T47D (cell line): Measurements from ENCODE around the gene GREM2.

Experiments used
- DNase-seq, 2 experiments: peaks; one replicate each; pipeline versions ENCODE4 v3.0.0 to v3.0.0-alpha.2; 2011 to 2012; ENCODE audit warnings: low read depth in 1 of 2, low spot score in 1 of 2
- JUND ChIP-seq: IDR thresholded peaks from 2 replicates; pipeline ENCODE4 v1.6.1; 2012; ENCODE audit warnings: low read depth
- in situ Hi-C: cut with HindIII; loops from 2 replicates; pipeline ENCODE4 v1.10.0; 2016; ENCODE audit warnings: low sequenced_read_pairs, low pct_unique_long_range_greater_than_20kb

The GREM2 gene

DNA sequence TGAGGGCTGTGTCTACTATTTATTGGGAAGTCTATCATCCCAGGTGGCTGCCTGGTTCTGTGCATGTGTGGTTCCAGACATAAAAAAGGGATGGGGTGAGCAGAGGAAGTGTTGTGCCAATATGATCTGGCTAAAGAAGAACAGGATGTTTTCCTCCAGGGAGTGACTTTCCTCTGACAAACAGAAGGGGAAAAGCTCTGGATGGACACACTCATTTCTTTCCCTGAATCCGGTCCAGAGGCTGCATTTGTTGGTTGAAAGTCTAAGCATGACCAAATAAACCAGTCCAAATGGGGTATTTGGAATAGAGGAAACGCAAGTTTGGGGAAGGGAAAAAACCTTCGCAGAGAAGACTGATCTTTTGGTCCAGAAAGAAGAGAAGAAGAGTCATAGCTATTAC, 12.7 kb downstream of the GREM2 start:
- in situ Hi-C loops, result no loop called here
- no peak for DNase-seq
- no peak for TF ChIP-seq JUND

GRCh38 chr1:240598216-240599001, 13.5 kb downstream of the GREM2 start:
- no peak for DNase-seq
- TF ChIP-seq JUND, result no peak
- in situ Hi-C loops, result no loop called here

DNA sequence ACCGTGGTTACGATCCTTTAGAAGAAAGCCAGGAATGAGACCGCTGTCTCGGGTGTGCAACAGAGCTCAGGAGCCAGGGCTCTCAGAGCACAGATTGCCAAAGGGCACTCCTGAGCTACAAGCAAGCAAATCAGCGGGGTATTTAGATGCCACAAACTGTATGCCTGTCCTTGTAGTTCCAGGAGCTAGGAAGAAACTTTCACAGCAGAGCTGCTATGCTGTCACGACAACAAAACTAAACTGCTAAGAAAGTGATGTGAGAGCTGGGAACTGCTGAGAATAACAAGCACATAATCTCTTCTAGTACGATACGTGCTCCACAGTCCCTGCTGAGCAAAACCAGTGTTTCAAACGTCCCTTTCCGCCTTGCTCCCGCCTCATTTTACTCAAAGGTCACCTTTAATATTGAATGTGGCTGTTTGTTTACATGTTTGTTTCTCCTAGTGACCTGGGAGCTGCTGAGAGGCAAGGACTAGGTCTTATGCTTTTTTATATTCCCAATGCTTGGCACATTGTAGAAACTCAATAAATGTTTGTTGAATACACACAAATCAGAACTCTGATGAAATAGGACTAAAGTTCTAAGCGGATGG, 14.7 kb downstream of the GREM2 start:
- in situ Hi-C loops, result no loop called here
- TF ChIP-seq JUND, result no peak

GRCh38 chr1:240595476-240595875, 16.5 kb downstream of the GREM2 start:
- no peak for TF ChIP-seq JUND
- in situ Hi-C loops, result no loop called here
- no peak for DNase-seq

More for the DNA sequence above, 14.7 kb downstream of the GREM2 start:
- peak in 1 of 2 experiments; percentile 49 for DNase-seq

DNA sequence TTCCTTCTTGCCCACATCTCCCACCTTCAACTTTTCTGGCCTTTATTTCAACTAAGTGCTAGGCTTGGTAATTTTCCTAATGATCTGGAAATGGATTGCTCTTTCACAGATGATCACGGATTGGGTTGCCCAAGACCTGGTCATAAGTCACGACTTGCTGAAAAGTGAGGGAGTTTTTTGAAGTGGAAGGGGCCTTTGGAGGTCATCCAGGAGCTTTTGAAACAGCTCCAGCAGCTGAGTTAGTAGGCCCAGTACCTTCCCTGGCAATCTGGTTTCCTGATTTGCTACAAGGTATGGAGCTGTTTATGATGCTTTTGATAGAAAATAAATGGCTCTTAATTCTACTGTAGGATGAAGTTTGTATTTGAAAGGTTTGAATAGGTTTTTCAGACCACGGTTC, 20.4 kb downstream of the GREM2 start:
- DNase-seq, result no peak
- in situ Hi-C loops, result no loop called here
- no peak for TF ChIP-seq JUND

DNA sequence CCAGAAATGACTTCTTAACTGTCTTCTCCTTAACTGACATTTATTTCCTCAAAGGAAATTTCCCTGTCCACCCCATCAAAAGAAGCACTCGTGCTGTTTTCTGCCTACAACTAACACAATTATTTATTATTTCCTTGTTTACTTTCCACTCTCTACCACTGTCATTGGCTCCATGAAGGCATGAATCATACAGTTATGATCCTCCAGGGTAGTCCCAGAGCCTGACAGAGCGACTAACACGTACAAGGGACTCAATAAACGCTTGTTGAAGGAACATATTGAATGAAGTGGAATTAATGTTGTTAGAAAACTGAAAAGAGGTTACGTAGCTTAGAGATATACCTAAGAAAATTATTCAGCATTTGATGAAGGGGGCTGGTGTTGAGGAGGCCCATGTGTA, 20.9 kb downstream of the GREM2 start:
- in situ Hi-C loops, result no loop called here
- TF ChIP-seq JUND, result no peak
- DNase-seq, result no peak

GRCh38 chr1:240589585-240590110, 22.3 kb downstream of the GREM2 start:
- in situ Hi-C loops, result no loop called here
- no peak for TF ChIP-seq JUND
- no peak for DNase-seq

DNA sequence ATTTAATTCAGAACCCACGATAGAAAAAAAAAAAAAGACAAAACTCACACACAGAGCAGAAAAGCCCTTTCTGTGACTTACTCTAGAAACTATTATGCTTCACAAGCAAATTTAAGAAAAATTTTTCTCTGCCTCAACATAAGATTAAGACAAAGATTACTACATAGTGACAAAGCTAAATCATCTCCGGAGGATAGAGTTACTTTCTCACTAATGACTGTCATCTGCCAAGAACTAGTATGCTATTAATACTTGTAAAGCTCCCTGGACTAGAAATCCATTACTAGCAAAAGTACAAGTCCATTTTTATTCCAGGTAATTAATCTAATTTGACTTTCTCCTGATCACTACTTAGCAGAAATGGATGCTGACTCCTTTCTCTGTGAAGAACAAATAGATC, 25.9 kb downstream of the GREM2 start:
- in situ Hi-C loops, result no loop called here
- no peak for TF ChIP-seq JUND
- no peak for DNase-seq

DNA sequence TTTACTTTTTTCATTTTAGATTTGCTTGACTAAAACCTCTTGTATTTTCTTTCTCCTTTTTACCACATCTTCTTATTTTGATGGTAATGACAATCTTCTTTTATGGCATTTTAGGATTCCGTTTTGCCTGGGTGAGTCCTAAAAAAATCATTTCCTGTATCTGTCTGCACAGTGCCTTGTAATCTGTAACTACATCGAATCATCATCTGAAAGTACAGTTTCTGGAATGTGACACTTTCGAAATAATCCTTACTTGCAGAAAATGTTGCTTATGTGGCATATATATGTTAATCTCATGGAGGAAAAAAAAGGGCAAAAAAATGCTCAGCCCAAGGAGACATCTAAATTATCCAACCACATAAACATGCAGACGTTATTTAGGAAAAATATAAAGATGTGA, 29.0 kb downstream of the GREM2 start:
- no peak for TF ChIP-seq JUND
- DNase-seq, result no peak
- in situ Hi-C loops, result no loop called here

DNA sequence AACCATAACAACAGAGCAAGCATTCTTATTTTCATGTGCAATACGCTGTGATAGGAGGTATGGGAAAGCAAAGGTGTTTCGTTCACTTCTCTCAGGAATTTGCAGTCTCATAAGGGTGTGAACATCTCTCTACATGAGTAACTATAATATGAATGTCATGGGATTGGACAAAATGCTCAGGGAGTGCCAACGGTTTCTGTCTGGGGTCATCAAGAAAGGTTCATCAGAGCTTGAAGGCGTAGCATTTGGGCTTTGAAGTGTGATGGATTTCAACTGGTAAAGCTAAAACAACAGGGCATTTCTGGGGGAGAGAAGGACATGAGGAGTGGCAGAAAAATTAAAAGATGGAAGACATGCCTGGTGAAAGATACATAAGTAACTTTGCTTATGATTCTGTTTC, 32.4 kb downstream of the GREM2 start:
- no peak for DNase-seq
- in situ Hi-C loops, result no loop called here
- TF ChIP-seq JUND, result no peak

GRCh38 chr1:240577095-240577494, 34.9 kb downstream of the GREM2 start:
- TF ChIP-seq JUND, result no peak
- DNase-seq, result no peak
- in situ Hi-C loops, result no loop called here

DNA sequence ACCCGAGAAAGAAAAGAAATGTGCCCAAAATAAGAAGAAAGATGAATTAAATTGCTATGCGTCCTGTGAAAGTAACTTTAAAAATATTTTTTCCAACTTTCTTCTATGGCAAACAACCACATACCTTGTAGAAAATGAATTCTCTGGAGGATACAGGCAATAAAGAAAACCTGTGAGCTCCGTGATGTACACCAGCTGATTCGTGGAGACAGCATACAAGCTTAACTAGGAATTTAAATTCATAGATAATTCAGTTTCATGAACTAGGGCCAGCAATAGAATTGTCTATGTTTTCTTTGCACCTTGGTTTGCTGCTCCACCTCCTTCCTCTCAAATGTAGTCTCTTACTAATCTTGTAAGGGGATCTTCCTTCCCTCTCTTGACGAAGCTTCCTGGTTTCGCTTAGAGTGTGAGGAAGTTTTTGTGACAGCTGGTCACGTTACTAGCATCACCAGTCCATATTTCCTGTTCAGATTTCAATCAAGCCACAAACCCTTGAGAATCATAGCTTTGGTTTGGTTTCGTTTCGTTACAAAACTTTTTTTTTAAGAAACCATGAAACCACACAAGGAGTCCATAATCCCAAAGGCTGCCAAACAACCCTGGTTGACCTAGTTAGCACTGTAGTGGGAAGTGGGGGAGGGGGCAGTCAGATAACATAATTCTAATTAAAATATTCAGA, 35.8 kb downstream of the GREM2 start:
- in situ Hi-C loops, result no loop called here
- peak; percentile 49 to 92 for DNase-seq
- no peak for TF ChIP-seq JUND

- DNase-seq, result no peak
- TF ChIP-seq JUND, result no peak
- in situ Hi-C loops, result no loop called here
Measured at GRCh38 chr1:240572328-240572727, 39.6 kb downstream of the GREM2 start.
